ENCODE measurements around the gene ZNRD2. TPM values are rescaled to one million over a fixed set of nuclear protein-coding genes. Genes with fewer than 3 reads are reported as not detected.

The ZNRD2 gene
- total RNA-seq, 5 donors from 2014 or later (not counting 1 experiment from before 2014, with no cell fraction given) = 32.5 to 36.9 (median 34.5) TPM

DNA sequence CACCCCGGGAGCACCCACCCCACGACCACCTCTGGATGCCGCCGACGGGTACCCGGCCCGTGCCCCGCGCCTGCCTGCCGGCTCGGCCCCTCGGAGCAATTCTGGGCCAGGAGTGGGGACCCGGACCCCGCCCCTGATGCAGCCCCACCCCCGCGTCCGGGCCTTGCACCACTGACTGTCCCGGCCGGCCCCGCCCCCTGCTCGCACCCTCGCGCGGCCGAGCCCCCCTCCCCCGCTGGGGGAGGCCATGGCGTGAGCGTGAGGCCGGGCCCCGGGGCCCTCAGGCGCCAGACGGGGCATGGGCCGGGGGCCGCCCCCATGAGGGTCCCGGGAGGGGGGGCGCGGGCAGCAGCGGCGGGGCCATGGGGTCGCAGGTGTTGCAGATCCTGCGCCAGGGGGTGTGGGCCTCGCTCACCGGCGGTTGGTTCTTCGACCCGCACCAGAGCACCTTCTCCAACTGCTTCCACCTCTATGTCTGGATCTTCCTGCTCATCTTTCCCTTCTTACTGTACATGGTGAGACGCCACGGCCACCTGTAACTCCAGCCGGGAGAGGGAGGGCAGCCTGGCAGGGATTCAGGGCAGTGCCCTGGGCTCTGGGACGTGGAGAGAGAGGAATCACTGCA lies 45.8 kb downstream of the ZNRD2 start:
- H3K27ac ChIP-seq (ENCODE audit: low read length) = peak overlapping the region; percentile 99
- H3K9me3 Mint-ChIP-seq = no peaks in the 10 kb centered on the region
- no peaks in the 10 kb centered on the region for H3K9me3 ChIP-seq
- H3K4me1 ChIP-seq (ENCODE audit: control insufficient read depth in 1 of 2, extremely low read depth in 1 of 2, insufficient read depth in 2 of 2, low read length in 2 of 2) = peaks cover 33 to 77% of the 10 kb centered on the region in 2 experiments
- H3K4me1 Mint-ChIP-seq = peaks cover 39 to 51% (median 45%) of the 10 kb centered on the region in 3 donors
- peaks cover 8 to 54% of the 10 kb centered on the region in 2 donors for H3K36me3 ChIP-seq (ENCODE audit: control insufficient read depth in 2 of 2, extremely low read depth in 1 of 2, insufficient read depth in 1 of 2, low read length in 1 of 2)
- H3K4me3 ChIP-seq (ENCODE audit: control insufficient read depth in 1 of 2, extremely low read depth in 1 of 2, low read length in 1 of 2) = peak overlapping the region; percentile 79 to 94
- CTCF ChIA-PET = interaction anchor here in 1 of 2 donors (0.6 to 1.8 kb wide), 7 partner anchors 22 to 1862 kb away, joined by 3 to 11 read pairs (median 6); partner anchors contain the start of genes CFL1, FIBP, MUS81 and SIPA1
- ATAC-seq (replicated peaks in 1 of 4) (no peak), DNase-seq (peak in 7 of 35 experiments; percentile 15 to 47 (median 30))
- peak overlapping the region; percentile 95 to 97 for H3K27ac Mint-ChIP-seq
- peaks cover 4% of the 10 kb centered on the region for H3K36me3 Mint-ChIP-seq
- no peaks in the 10 kb centered on the region for H3K27me3 ChIP-seq (replicated peaks in 1 of 2; ENCODE audit: control insufficient read depth in 2 of 2, extremely low read depth in 1 of 2, insufficient read depth in 2 of 2, low read length in 1 of 2)
- no peaks in the 10 kb centered on the region for H3K27me3 Mint-ChIP-seq
- WGBS (ENCODE audit: insufficient coverage) = under 1% methylated on average over 24 of the region's 50 CpGs
- H3K4me3 Mint-ChIP-seq = peak overlapping the region; percentile 91 to 96 (median 93)
- POLR2A ChIA-PET = interaction anchor here (0.5 to 1.5 kb wide), 4 partner anchors 22 to 243 kb away, joined by 3 to 9 read pairs (median 6); partner anchors contain the start of genes FAM89B (in 1 of the 2) and SIPA1 (in 1 of the 2)

DNA sequence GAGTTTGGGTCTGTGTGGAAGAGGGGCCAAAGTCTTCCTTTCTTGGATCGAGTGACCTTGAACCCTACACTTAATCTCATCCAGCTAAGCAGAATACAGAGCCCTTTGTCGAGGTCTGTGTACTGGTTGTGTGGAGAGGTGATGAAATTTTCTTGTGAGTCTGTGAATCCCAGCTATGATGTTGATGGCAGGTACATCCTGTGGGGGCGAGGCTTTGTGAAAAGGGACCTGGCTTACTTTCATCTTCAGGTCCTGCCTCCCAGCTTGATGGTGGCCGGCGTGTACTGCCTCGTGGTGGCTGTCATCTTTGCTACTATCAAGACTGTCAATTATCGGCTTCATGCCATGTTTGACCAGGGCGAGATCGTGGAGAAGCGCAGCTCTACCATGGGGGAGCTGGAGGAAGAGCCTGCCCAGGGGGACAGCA lies 46.3 kb downstream of the ZNRD2 start:
- Histone ChIP-seq H3K4me1 (ENCODE audit: control insufficient read depth in 1 of 2, extremely low read depth in 1 of 2, insufficient read depth in 2 of 2, low read length in 2 of 2) (peaks cover 29 to 72% of the 10 kb centered on the region in 2 experiments), H3K27me3 (replicated peaks in 1 of 2; ENCODE audit: control insufficient read depth in 2 of 2, extremely low read depth in 1 of 2, insufficient read depth in 2 of 2, low read length in 1 of 2) (no peaks in the 10 kb centered on the region), H3K4me3 (ENCODE audit: control insufficient read depth in 1 of 2, extremely low read depth in 1 of 2, low read length in 1 of 2) (peak overlapping the region; percentile 48 to 73), H3K9me3 (no peaks in the 10 kb centered on the region), H3K27ac (ENCODE audit: low read length) (no peak overlapping the region), H3K36me3 (ENCODE audit: control insufficient read depth in 2 of 2, extremely low read depth in 1 of 2, insufficient read depth in 1 of 2, low read length in 1 of 2) (peaks cover 8 to 58% of the 10 kb centered on the region in 2 donors)
- peaks cover 35 to 48% (median 40%) of the 10 kb centered on the region in 3 donors for H3K4me1 Mint-ChIP-seq
- peaks cover 4% of the 10 kb centered on the region for H3K36me3 Mint-ChIP-seq
- ATAC-seq (replicated peaks in 1 of 4) = no peak
- DNase-seq = peak in 5 of 35 experiments; percentile 11 to 41 (median 21)
- 46% methylated on average over 8 of the region's 10 CpGs for WGBS (ENCODE audit: insufficient coverage)
- POLR2A ChIA-PET = interaction anchor here in 1 of 2 donors (1.5 kb wide), 1 partner anchor 21 kb away, joined by 7 read pairs; the partner anchor contains the start of gene SIPA1
- peak overlapping the region; percentile 89 to 93 for H3K27ac Mint-ChIP-seq
- no peaks in the 10 kb centered on the region for H3K27me3 Mint-ChIP-seq
- no peaks in the 10 kb centered on the region for H3K9me3 Mint-ChIP-seq
- H3K4me3 Mint-ChIP-seq = peak overlapping the region; percentile 91 to 95 (median 91)
- CTCF ChIA-PET = interaction anchor here in 1 of 2 donors (0.5 to 0.7 kb wide), 3 partner anchors 50 to 1862 kb away, joined by 3 to 7 read pairs (median 4); no protein-coding TSS in a partner anchor

DNA sequence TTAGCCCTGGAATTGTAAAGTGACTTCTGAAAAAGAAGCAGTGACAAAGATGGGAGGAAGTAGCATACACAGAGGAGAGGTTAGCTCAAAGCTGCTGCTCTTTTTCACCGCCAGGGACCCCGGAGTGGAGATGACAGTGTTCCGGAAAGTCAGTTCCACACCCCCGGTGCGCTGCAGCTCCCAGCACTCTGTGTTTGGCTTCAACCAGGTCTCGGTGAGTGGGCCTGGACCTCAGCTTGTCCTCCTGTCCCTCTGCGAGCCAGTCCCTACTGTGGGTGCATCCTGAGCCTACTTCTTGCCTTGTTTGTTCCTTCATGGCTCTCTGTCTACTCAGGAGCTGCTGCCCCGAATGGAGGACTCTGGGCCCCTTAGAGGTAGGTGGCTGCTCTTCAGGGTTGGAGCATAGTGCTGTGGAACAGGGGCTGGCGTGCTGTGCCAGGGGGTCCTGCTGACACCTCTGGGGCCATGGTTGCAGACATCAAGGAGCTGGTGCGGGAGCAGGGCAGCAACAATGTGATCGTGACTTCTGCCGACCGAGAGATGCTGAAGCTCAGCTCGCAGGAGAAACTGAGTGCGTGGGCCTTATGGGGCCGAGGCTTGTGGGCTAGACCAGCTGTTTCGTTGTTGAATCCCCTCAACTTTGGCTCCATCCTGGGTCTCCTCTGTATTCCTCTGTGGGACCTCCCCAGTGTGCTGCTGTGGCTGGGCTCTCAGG lies 47.0 kb downstream of the ZNRD2 start:
- Histone ChIP-seq H3K4me1 (ENCODE audit: control insufficient read depth in 1 of 2, extremely low read depth in 1 of 2, insufficient read depth in 2 of 2, low read length in 2 of 2) (peaks cover 22 to 67% of the 10 kb centered on the region in 2 experiments), H3K27ac (ENCODE audit: low read length) (no peak overlapping the region), H3K9me3 (no peaks in the 10 kb centered on the region), H3K36me3 (ENCODE audit: control insufficient read depth in 2 of 2, extremely low read depth in 1 of 2, insufficient read depth in 1 of 2, low read length in 1 of 2) (peaks cover 8 to 58% of the 10 kb centered on the region in 2 donors), H3K4me3 (ENCODE audit: control insufficient read depth in 1 of 2, extremely low read depth in 1 of 2, low read length in 1 of 2) (no peak overlapping the region), H3K27me3 (replicated peaks in 1 of 2; ENCODE audit: control insufficient read depth in 2 of 2, extremely low read depth in 1 of 2, insufficient read depth in 2 of 2, low read length in 1 of 2) (no peaks in the 10 kb centered on the region)
- no peaks in the 10 kb centered on the region for H3K9me3 Mint-ChIP-seq
- ChIA-PET CTCF (interaction anchor here in 1 of 2 donors (0.5 kb wide), 1 partner anchor 49 kb away, joined by 3 read pairs; no protein-coding TSS in a partner anchor), POLR2A (interaction anchor here in 1 of 2 donors (0.5 to 0.6 kb wide), 2 partner anchors 43 to 90 kb away, joined by 3 to 7 read pairs; no protein-coding TSS in a partner anchor)
- WGBS (ENCODE audit: insufficient coverage) = 93% methylated on average over 17 of the region's 17 CpGs
- no peak for ATAC-seq (replicated peaks in 1 of 4)
- peak overlapping the region; percentile 91 to 95 (median 91) for H3K4me3 Mint-ChIP-seq
- peaks cover 8% of the 10 kb centered on the region for H3K36me3 Mint-ChIP-seq
- no peak for DNase-seq
- H3K27me3 Mint-ChIP-seq = no peaks in the 10 kb centered on the region
- peak overlapping the region; percentile 89 to 93 for H3K27ac Mint-ChIP-seq
- H3K4me1 Mint-ChIP-seq = peaks cover 28 to 43% (median 34%) of the 10 kb centered on the region in 3 donors

DNA sequence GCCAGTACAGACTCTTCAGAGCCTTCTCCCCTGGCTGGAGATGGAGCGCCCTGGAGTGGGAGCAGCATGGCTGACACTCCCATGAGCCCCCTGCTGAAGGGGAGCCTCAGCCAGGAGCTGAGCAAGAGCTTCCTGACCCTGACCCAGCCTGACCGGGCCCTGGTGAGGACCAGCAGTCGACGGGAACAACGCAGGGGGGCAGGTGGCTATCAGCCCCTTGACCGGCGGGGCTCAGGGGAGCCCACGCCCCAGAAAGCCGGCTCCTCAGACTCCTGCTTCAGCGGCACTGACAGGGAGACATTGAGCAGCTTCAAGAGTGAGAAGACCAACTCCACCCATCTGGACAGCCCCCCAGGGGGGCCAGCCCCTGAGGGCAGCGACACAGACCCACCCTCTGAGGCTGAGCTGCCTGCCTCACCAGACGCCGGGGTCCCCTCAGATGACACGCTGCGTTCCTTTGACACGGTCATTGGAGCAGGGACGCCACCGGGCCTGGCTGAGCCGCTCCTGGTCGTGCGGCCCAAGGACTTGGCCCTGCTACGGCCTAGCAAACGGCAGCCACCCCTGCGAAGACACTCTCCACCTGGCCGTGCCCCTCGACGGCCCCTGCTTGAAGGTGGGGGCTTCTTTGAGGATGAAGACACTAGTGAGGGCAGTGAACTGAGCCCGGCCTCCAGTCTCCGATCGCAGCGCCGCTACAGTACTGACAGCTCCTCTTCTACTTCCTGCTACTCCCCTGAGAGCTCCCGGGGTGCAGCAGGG lies 47.9 kb downstream of the ZNRD2 start:
- Mint-ChIP-seq H3K4me3 (peak overlapping the region; percentile 17 to 91 (median 91)), H3K27ac (no peak overlapping the region)

DNA sequence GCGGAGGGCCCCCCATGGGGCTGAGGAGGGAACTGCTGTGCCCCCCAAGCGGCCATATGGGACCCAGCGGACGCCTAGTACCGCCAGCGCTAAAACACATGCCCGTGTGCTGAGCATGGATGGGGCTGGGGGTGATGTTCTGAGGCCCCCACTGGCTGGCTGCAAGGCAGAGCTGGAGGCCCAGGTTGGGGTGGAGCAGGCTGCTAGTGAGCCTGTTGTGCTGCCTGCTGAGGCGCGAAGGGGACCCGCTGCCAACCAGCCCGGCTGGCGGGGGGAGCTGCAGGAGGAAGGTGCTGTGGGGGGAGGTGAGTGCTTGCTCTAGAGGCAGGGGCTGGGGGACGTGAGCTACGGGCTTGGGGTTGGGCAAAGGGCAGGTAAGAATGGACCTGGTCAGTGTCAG lies 48.5 kb downstream of the ZNRD2 start:
- H3K9me3 Mint-ChIP-seq = no peaks in the 10 kb centered on the region
- peak overlapping the region in 1 of 2 donors; percentile 6 for H3K27ac Mint-ChIP-seq
- H3K9me3 ChIP-seq = no peaks in the 10 kb centered on the region
- WGBS (ENCODE audit: insufficient coverage) = 96% methylated on average over 14 of the region's 14 CpGs
- peak overlapping the region in 1 of 3 donors; percentile 31 for H3K4me3 Mint-ChIP-seq
- H3K27me3 Mint-ChIP-seq = no peaks in the 10 kb centered on the region
- H3K4me1 Mint-ChIP-seq = peaks cover 19 to 36% (median 27%) of the 10 kb centered on the region in 3 donors
- no peak overlapping the region for H3K4me3 ChIP-seq (ENCODE audit: control insufficient read depth in 1 of 2, extremely low read depth in 1 of 2, low read length in 1 of 2)
- ChIA-PET CTCF (no interaction called here), POLR2A (no interaction called here)
- peaks cover 13 to 53% of the 10 kb centered on the region in 2 experiments for H3K4me1 ChIP-seq (ENCODE audit: control insufficient read depth in 1 of 2, extremely low read depth in 1 of 2, insufficient read depth in 2 of 2, low read length in 2 of 2)
- no peak overlapping the region for H3K27ac ChIP-seq (ENCODE audit: low read length)
- DNase-seq = no peak
- peaks cover 12% of the 10 kb centered on the region for H3K36me3 Mint-ChIP-seq
- peaks cover 17 to 66% of the 10 kb centered on the region in 2 donors for H3K36me3 ChIP-seq (ENCODE audit: control insufficient read depth in 2 of 2, extremely low read depth in 1 of 2, insufficient read depth in 1 of 2, low read length in 1 of 2)
- ATAC-seq (replicated peaks in 1 of 4) = no peak
- H3K27me3 ChIP-seq (replicated peaks in 1 of 2; ENCODE audit: control insufficient read depth in 2 of 2, extremely low read depth in 1 of 2, insufficient read depth in 2 of 2, low read length in 1 of 2) = no peaks in the 10 kb centered on the region

More for the DNA sequence above, 47.9 kb downstream of the ZNRD2 start:
- Mint-ChIP-seq H3K27me3 (no peaks in the 10 kb centered on the region), H3K36me3 (peaks cover 12% of the 10 kb centered on the region), H3K9me3 (no peaks in the 10 kb centered on the region), H3K4me1 (peaks cover 19 to 38% (median 25%) of the 10 kb centered on the region in 3 donors)
- Histone ChIP-seq H3K4me3 (ENCODE audit: control insufficient read depth in 1 of 2, extremely low read depth in 1 of 2, low read length in 1 of 2) (no peak overlapping the region), H3K27me3 (replicated peaks in 1 of 2; ENCODE audit: control insufficient read depth in 2 of 2, extremely low read depth in 1 of 2, insufficient read depth in 2 of 2, low read length in 1 of 2) (no peaks in the 10 kb centered on the region), H3K4me1 (ENCODE audit: control insufficient read depth in 1 of 2, extremely low read depth in 1 of 2, insufficient read depth in 2 of 2, low read length in 2 of 2) (peaks cover 13 to 59% of the 10 kb centered on the region in 2 experiments), H3K27ac (ENCODE audit: low read length) (no peak overlapping the region), H3K9me3 (no peaks in the 10 kb centered on the region), H3K36me3 (ENCODE audit: control insufficient read depth in 2 of 2, extremely low read depth in 1 of 2, insufficient read depth in 1 of 2, low read length in 1 of 2) (peaks cover 11 to 60% of the 10 kb centered on the region in 2 donors)
- 97% methylated on average over 22 of the region's 33 CpGs for WGBS (ENCODE audit: insufficient coverage)
- no peak for DNase-seq
- ChIA-PET POLR2A (interaction anchor here in 1 of 2 donors (0.5 kb wide), 1 partner anchor 42 kb away, joined by 7 read pairs; no protein-coding TSS in a partner anchor), CTCF (no interaction called here)
- ATAC-seq (replicated peaks in 1 of 4) = no peak

All from T-cell (primary cell).